ENCODE data around the gene FAT4.
A peak's percentile ranks its signal among the peaks of the same experiment; 100 is the strongest.

The FAT4 gene

GRCh38 chr4:125314676-125315575, at the start of gene FAT4:
Gene FAT4 (plus strand): TSS chr4:125314955. CDS start chr4:125316412, 1,457 bp downstream.
- DNase-seq (ENCODE audit: low spot score), result peak; percentile 52

DNA sequence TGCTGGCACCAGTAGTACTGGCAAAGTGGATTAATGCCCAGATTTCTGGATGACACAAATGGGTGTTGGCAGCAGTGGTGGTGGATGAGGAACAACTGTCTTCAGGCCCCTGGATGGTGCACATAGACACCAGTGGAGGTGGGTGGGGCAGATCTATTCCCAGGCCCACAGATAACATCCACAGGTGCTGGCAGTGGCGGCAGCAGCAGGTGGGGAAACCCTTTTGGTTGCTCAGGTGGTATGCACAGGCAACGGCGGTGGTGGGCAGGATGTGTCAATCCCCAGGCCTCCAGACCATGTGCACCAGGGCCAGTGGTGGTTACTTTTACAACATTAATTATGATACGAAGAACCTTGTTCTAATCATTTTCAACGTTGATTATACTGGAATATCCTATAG, 48.9 kb upstream of the FAT4 start:
- DNase-seq (ENCODE audit: low spot score), result no peak

DNA sequence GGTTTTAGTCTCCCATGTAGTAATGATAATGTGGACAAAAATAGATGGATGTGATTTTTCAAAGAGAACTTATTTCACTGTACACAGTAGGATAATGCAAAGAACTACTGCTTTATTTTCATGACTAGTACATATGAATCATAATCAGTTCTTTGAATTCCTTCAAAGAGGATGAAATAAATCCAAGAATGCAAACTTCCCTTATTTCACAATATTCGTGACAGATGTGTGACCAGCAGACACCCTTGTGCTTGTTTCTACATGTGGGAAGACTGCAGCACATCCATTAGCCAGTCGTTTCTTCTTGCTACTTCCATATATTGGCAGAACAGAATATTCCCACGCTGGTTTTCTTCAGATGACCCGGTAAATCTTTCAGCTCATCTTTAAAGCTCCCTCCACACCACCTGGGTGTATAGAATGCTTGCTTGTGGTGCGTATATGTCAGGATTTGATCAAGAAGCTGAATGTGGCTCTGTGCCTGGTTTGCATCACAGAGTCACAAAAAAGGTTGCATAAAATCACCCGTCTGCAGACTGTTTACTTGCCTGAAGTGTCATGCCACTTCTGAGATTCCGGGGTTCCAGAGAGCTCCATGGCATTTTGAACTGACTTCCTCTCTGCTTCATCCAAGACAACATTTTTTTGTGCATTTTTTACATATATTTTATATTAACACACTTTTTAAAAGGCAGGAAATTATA, 47.7 kb upstream of the FAT4 start:
- no peak for DNase-seq (ENCODE audit: low spot score)

DNA sequence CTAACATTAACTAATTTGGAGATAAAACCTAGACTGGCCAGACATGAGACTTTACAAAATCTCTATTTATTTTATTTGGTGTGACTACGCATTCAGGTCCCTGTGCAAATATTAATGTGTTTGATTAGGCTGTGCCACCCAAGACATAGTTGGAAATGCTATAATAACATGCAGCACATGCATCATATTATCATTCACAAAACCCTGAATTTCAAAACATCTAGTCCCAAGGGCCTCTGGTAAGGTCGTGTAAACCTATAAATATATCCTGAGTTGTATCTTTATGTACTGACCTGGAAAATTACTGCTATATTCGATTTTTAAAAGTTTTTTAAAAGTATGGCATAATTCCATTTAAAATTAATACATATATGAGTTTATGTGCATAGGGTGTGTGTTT, 47.1 kb upstream of the FAT4 start:
- DNase-seq (ENCODE audit: low spot score), result no peak

- no peak for DNase-seq (ENCODE audit: low spot score)
These were observed 46.5 kb upstream of the FAT4 start for GRCh38 chr4:125268068-125268755.

- no peak for DNase-seq (ENCODE audit: low spot score)
These were observed 37.9 kb upstream of the FAT4 start for GRCh38 chr4:125276811-125277210.

DNA sequence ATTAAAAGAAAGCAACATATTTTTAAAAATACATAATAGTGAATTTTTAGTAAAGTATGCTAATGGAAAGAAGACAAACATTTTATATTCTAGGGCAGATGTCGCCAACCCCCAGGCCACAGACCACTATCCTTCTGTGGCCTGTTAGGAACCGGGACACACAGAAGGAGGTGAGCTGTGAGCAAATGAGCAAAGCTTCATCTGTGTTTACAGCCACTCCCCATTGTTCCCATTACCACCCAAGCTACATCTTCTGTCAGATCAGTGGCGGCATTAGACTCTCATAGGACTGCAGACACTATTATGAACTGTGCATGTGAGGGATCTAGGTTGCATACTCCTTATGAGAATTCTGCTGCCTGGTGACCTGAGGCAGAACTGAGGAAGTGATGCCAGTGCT, 37.0 kb upstream of the FAT4 start:
- DNase-seq (ENCODE audit: low spot score), result no peak

GRCh38 chr4:125280892-125281403, 33.8 kb upstream of the FAT4 start:
- no peak for DNase-seq (ENCODE audit: low spot score)

- peak; percentile 23 for DNase-seq (ENCODE audit: low spot score)
These were observed 31.0 kb upstream of the FAT4 start for GRCh38 chr4:125283707-125284279.

DNA sequence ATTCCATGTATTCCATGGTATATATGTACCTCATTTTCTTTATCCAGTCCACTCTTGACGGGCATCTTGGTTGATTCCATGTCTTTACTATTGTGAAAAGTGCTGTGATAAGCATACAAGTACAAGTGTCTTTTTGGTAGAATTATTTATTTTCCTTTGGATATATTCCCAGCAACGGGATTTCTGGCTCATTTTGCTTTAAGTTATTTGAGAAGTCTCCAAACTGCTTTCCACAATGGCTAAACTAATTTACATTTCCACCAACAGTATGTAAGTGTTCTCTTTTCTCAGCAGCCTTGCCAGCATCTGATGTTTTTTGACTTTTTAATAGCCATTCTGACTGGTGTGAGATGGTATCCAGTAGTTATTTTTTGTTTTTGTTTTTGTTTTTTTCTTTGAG, 17.6 kb upstream of the FAT4 start:
- no peak for DNase-seq (ENCODE audit: low spot score)

- DNase-seq (ENCODE audit: low spot score), result no peak
These were observed 11.7 kb upstream of the FAT4 start for GRCh38 chr4:125303058-125303457.

DNA sequence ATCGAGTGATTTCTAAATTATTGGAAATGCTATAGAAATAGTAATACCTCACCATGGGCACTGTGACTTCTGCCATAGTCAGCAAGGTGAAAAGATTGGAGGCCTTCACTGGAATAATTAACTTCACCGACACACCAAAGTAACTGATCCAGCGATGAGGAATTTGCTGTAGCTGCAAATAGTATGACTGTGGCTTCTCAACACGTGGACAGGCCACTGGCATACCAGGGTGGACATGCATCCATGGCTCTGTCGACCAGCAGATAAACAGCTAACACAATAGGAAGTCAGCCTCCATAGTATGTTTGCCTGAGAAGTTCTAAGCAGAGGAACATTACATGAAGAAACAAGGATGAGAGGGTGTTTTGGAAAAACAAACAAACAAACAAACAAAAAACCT, 10.9 kb upstream of the FAT4 start:
- no peak for DNase-seq (ENCODE audit: low spot score)

- DNase-seq (ENCODE audit: low spot score), result no peak
These were observed 8.6 kb upstream of the FAT4 start for GRCh38 chr4:125306112-125306511.

GRCh38 chr4:125306533-125306932, 8.2 kb upstream of the FAT4 start:
- DNase-seq (ENCODE audit: low spot score), result no peak

GRCh38 chr4:125311503-125311902, 3.3 kb upstream of the FAT4 start:
- no peak for DNase-seq (ENCODE audit: low spot score)

GRCh38 chr4:125313497-125313896, 1.3 kb upstream of the FAT4 start:
- DNase-seq (ENCODE audit: low spot score), result peak; percentile 56

DNA sequence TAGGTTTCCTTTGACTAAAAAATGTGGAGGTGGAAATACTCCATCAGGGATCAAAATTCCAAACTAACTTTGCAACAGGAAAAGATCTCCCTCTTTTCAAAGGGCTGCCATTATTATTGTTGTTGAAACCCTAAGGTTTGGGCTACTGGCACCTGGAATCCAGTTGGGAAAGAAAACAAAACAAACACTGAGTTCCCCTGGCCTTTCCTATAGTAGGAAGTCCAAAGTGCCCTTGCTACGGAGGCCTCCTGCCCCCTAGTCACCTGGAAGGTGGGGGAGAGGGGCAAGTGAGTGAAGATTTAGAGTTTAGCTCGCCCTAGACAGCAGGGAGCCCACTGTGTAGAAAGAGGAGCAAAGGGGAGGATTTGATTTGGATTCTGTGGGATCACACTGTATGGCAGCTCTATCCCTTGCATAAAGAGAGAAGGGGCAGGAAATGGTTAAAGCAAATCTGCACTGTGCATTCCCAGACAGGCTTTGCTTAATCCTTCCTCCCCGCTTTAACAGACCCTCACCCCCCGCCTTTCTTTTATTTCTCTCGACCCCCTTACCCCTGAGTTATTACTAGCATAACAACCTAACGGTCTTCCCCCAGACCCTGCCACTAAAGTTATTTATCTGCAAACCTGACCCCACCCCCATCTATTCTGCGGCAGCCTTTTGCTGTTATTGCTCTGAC, 627 bp upstream of the FAT4 start:
- no peak for DNase-seq (ENCODE audit: low spot score)

GRCh38 chr4:125315576-125316400, 1.0 kb downstream of the FAT4 start:
- no peak for DNase-seq (ENCODE audit: low spot score)

DNA sequence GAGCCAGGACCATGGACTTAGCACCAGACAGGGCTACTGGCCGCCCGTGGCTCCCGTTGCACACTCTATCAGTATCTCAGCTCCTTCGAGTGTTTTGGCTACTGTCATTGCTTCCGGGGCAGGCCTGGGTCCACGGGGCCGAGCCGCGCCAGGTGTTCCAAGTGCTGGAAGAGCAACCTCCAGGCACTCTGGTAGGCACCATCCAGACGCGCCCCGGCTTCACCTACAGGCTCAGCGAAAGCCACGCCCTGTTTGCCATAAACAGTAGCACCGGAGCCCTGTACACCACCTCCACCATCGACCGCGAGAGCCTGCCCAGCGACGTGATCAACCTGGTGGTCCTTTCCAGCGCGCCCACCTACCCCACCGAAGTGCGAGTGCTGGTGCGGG, 1.6 kb downstream of the FAT4 start:
- no peak for DNase-seq (ENCODE audit: low spot score)

- no peak for DNase-seq (ENCODE audit: low spot score)
These were observed 2.2 kb downstream of the FAT4 start for GRCh38 chr4:125316791-125317524.

Data from SW480 (cell line).